ENCODE measurements around the gene LY6G6F. TPM values are rescaled to one million over a fixed set of nuclear protein-coding genes. Genes with fewer than 3 reads are reported as not detected.
A peak's percentile ranks its signal among the peaks of the same experiment; 100 is the strongest.
"Not testable (repeated sequence)": the region's sequence is repeated elsewhere in the genome, so short reads cannot be mapped to it uniquely, and the experiment has no call there.

LY6G6F gene
- total RNA-seq, 1 donor from 2014 or later = not detected

- no peak for DNase-seq (ENCODE audit: low read depth, low spot score)
These were observed 4.8 kb upstream of the LY6G6F start for GRCh38 chr6:31701666-31702404.

- no peak for DNase-seq (ENCODE audit: low read depth, low spot score)
These were observed 4.3 kb upstream of the LY6G6F start for GRCh38 chr6:31702405-31702818.

- peak; percentile 96 for DNase-seq (ENCODE audit: low read depth, low spot score)
These were observed 3.6 kb upstream of the LY6G6F start, which contains the start of gene ABHD16A for GRCh38 chr6:31702819-31703716. TSS of gene ABHD16A (minus strand) at chr6:31703324. CDS start at chr6:31703281, 43 bp downstream.

- DNase-seq (ENCODE audit: low read depth, low spot score) = no peak
These were observed 735 bp upstream of the LY6G6F start for GRCh38 chr6:31705931-31706330.

GRCh38 chr6:31707701-31708100 is 1.0 kb downstream of the LY6G6F start:
- DNase-seq (ENCODE audit: low read depth, low spot score) = no peak

GRCh38 chr6:31708224-31708623 is 1.6 kb downstream of the LY6G6F start:
- DNase-seq (ENCODE audit: low read depth, low spot score) = no peak

GRCh38 chr6:31709157-31709556 is 2.5 kb downstream of the LY6G6F start:
- not testable (repeated sequence) for DNase-seq (ENCODE audit: low read depth, low spot score)

- DNase-seq (ENCODE audit: low read depth, low spot score) = no peak
These were observed 4.0 kb downstream of the LY6G6F start for GRCh38 chr6:31710523-31711219.

- DNase-seq (ENCODE audit: low read depth, low spot score) = no peak
These were observed 4.6 kb downstream of the LY6G6F start for GRCh38 chr6:31711233-31711632.

- no peak for DNase-seq (ENCODE audit: low read depth, low spot score)
These were observed 5.6 kb downstream of the LY6G6F start for GRCh38 chr6:31712296-31712695.

- no peak for DNase-seq (ENCODE audit: low read depth, low spot score)
These were observed 6.8 kb downstream of the LY6G6F start for GRCh38 chr6:31713465-31713864.

- DNase-seq (ENCODE audit: low read depth, low spot score) = no peak
These were observed 7.5 kb downstream of the LY6G6F start for GRCh38 chr6:31713991-31714684.

GRCh38 chr6:31715022-31715958 is 8.6 kb downstream of the LY6G6F start, which contains the start of gene LY6G6D:
TSS of gene LY6G6D (plus strand) at chr6:31715348. CDS start at chr6:31715356, 8 bp downstream.
- DNase-seq (ENCODE audit: low read depth, low spot score) = no peak

GRCh38 chr6:31717499-31718222 is 11.0 kb downstream of the LY6G6F start:
- no peak for DNase-seq (ENCODE audit: low read depth, low spot score)

- DNase-seq (ENCODE audit: low read depth, low spot score) = no peak
These were observed 11.6 kb downstream of the LY6G6F start for GRCh38 chr6:31718265-31718664.

- no peak for DNase-seq (ENCODE audit: low read depth, low spot score)
These were observed 12.3 kb downstream of the LY6G6F start for GRCh38 chr6:31719001-31719400.

GRCh38 chr6:31720196-31720770 is 13.6 kb downstream of the LY6G6F start:
- DNase-seq (ENCODE audit: low read depth, low spot score) = no peak

GRCh38 chr6:31721351-31722020 is 14.8 kb downstream of the LY6G6F start, which contains the start of gene LY6G6C:
TSS of gene LY6G6C (minus strand) at chr6:31721746. CDS start at chr6:31721679, 67 bp downstream.
- no peak for DNase-seq (ENCODE audit: low read depth, low spot score)
